ENCODE data around the gene OTUD7B.

Gene OTUD7B

GRCh38 chr1:150003801-150004200 lies 6.7 kb downstream of the OTUD7B start:
- TF ChIP-seq NFIC (IDR thresholded peaks at IDR 0.05) = no peak
- TF ChIP-seq USF1 (IDR thresholded peaks at IDR 0.05) = no peak
- TF ChIP-seq CREB1 (IDR thresholded peaks at IDR 0.05; ENCODE audit: low read depth) = no peak
- TF ChIP-seq TEAD4 (IDR thresholded peaks at IDR 0.05) = no peak
- no peak for TF ChIP-seq FOXM1 (IDR thresholded peaks at IDR 0.05; ENCODE audit: borderline replicate concordance, low read depth)
- TF ChIP-seq REST (IDR thresholded peaks at IDR 0.05; ENCODE audit: low read depth) = no peak
- TF ChIP-seq MAX (IDR thresholded peaks at IDR 0.05) = no peak
- TF ChIP-seq EP300 (IDR thresholded peaks at IDR 0.05; ENCODE audit: borderline replicate concordance) = no peak
- no peak for TF ChIP-seq TAF1 (IDR thresholded peaks at IDR 0.05; ENCODE audit: low read depth)
- no peak for TF ChIP-seq ZBTB7A (IDR thresholded peaks at IDR 0.05; ENCODE audit: low read depth)
- no peak for TF ChIP-seq RAD21 (IDR thresholded peaks at IDR 0.05; ENCODE audit: low read depth)

- TF ChIP-seq CEBPB (IDR thresholded peaks at IDR 0.05) (no peak), RAD21 (IDR thresholded peaks at IDR 0.05; ENCODE audit: low read depth) (no peak), REST (IDR thresholded peaks at IDR 0.05; ENCODE audit: low read depth) (no peak), TAF1 (IDR thresholded peaks at IDR 0.05; ENCODE audit: low read depth) (no peak), EGR1 (IDR thresholded peaks at IDR 0.05) (no peak)
These were observed 8.3 kb downstream of the OTUD7B start for GRCh38 chr1:150002217-150002616.

- TF ChIP-seq TCF12 (IDR thresholded peaks at IDR 0.05; ENCODE audit: low read depth) = no peak
These were observed 9.1 kb downstream of the OTUD7B start for GRCh38 chr1:150001415-150001814.

- TF ChIP-seq TEAD4 (IDR thresholded peaks at IDR 0.05) (no peak), EGR1 (IDR thresholded peaks at IDR 0.05) (no peak), TAF1 (IDR thresholded peaks at IDR 0.05; ENCODE audit: low read depth) (no peak), YY1 (IDR thresholded peaks at IDR 0.05; ENCODE audit: low read depth) (no peak), REST (IDR thresholded peaks at IDR 0.05; ENCODE audit: low read depth) (no peak), ZBTB7A (IDR thresholded peaks at IDR 0.05; ENCODE audit: low read depth) (no peak), FOXM1 (IDR thresholded peaks at IDR 0.05; ENCODE audit: borderline replicate concordance, low read depth) (no peak), RAD21 (IDR thresholded peaks at IDR 0.05; ENCODE audit: low read depth) (no peak), NFIC (IDR thresholded peaks at IDR 0.05) (no peak)
These were observed 12.8 kb downstream of the OTUD7B start for GRCh38 chr1:149997585-149998262.

- TF ChIP-seq NFIC (IDR thresholded peaks at IDR 0.05) (no peak), USF1 (IDR thresholded peaks at IDR 0.05) (no peak), FOXM1 (IDR thresholded peaks at IDR 0.05; ENCODE audit: borderline replicate concordance, low read depth) (no peak), EGR1 (IDR thresholded peaks at IDR 0.05) (no peak), ZBTB7A (IDR thresholded peaks at IDR 0.05; ENCODE audit: low read depth) (no peak), CREB1 (IDR thresholded peaks at IDR 0.05; ENCODE audit: low read depth) (no peak), YY1 (IDR thresholded peaks at IDR 0.05; ENCODE audit: low read depth) (no peak), CEBPB (IDR thresholded peaks at IDR 0.05) (no peak), TCF12 (IDR thresholded peaks at IDR 0.05; ENCODE audit: low read depth) (no peak), RAD21 (IDR thresholded peaks at IDR 0.05; ENCODE audit: low read depth) (no peak), MAX (IDR thresholded peaks at IDR 0.05) (no peak), REST (IDR thresholded peaks at IDR 0.05; ENCODE audit: low read depth) (no peak)
These were observed 14.6 kb downstream of the OTUD7B start for GRCh38 chr1:149995927-149996326.

All from Ishikawa (cell line).